AG10803 (cell line): ENCODE data around the gene CYB5A.

Experiments used
- DNase-seq: peaks from one replicate; pipeline ENCODE4 v3.0.0; 2010; ENCODE audit warnings: low read depth
- H3K4me3 ChIP-seq: 2 replicates; pipeline ENCODE4 v1.5.1; 2011; ENCODE audit warnings: mild to moderate bottlenecking, low read length, control low read depth
- CTCF ChIP-seq: conservative IDR thresholded peaks from 2 replicates; pipeline ENCODE4 v1.5.1; 2011; ENCODE audit warnings: mild to moderate bottlenecking, low read length, control low read depth, inconsistent platforms

The CYB5A gene

GRCh38 chr18:74225193-74225840 is 66.4 kb downstream of the CYB5A start:
- no peak overlapping the region for H3K4me3 ChIP-seq
- TF ChIP-seq CTCF: no peak
- no peak for DNase-seq

GRCh38 chr18:74222710-74223494 is 68.9 kb downstream of the CYB5A start:
- H3K4me3 ChIP-seq: no peak overlapping the region
- DNase-seq: no peak
- no peak for TF ChIP-seq CTCF

GRCh38 chr18:74221081-74221480 is 70.7 kb downstream of the CYB5A start:
- H3K4me3 ChIP-seq: no peak overlapping the region
- DNase-seq: no peak
- no peak for TF ChIP-seq CTCF

GRCh38 chr18:74219056-74219455 is 72.7 kb downstream of the CYB5A start:
- TF ChIP-seq CTCF: no peak
- H3K4me3 ChIP-seq: no peak overlapping the region
- no peak for DNase-seq

- no peak for DNase-seq
- no peak for TF ChIP-seq CTCF
- no peak overlapping the region for H3K4me3 ChIP-seq
Observed at GRCh38 chr18:74217476-74218143, 74.2 kb downstream of the CYB5A start.

- TF ChIP-seq CTCF: no peak
- no peak for DNase-seq
- H3K4me3 ChIP-seq: no peak overlapping the region
Observed at GRCh38 chr18:74216661-74217110, 75.1 kb downstream of the CYB5A start.
